ENCODE results near the gene LCORL.

LCORL gene

GRCh38 chr4:17810260-17811077, 211.1 kb downstream of the LCORL start, which contains the start of the genes DCAF16 and NCAPG:
Gene DCAF16, minus strand, starts transcription at chr4:17810757. Its CDS starts 6,616 bp downstream, at chr4:17804141.
Gene NCAPG, plus strand, starts transcription at chr4:17810979. Its CDS starts 99 bp downstream, at chr4:17811078.
- no peak for TF ChIP-seq CTCF (IDR thresholded peaks at IDR 0.05)

- TF ChIP-seq CTCF (IDR thresholded peaks at IDR 0.05): no peak
These were observed 211.9 kb downstream of the LCORL start for GRCh38 chr4:17809667-17810066.

GRCh38 chr4:17807446-17807845, 214.1 kb downstream of the LCORL start:
- no peak for TF ChIP-seq CTCF (IDR thresholded peaks at IDR 0.05)

GRCh38 chr4:17805580-17806155, 215.9 kb downstream of the LCORL start:
- TF ChIP-seq CTCF (IDR thresholded peaks at IDR 0.05): no peak

- TF ChIP-seq CTCF (IDR thresholded peaks at IDR 0.05): no peak
These were observed 223.7 kb downstream of the LCORL start for GRCh38 chr4:17797808-17798207.

GRCh38 chr4:17794730-17795129, 226.8 kb downstream of the LCORL start:
- TF ChIP-seq CTCF (IDR thresholded peaks at IDR 0.05): no peak

All from LNCAP (cell line).